GM23338 (cell line): ENCODE measurements around the gene CCDC117. TPM values are rescaled to one million over a fixed set of nuclear protein-coding genes. Genes with fewer than 3 reads are reported as not detected.
A peak's percentile ranks its signal among the peaks of the same experiment; 100 is the strongest.

Experiments used
- ATAC-seq: fragments of 200-7000 bp; cut with Tn5 transposase; 3 replicates; pipeline ENCODE4 v1.9.1; 2020
- DNase-seq: peaks from one replicate; pipeline ENCODE4 v3.0.0-alpha.2; 2015; ENCODE audit warnings: low spot score
- H2AFZ ChIP-seq: fragments of 200-600 bp; sonication (generic); 2 replicates; pipeline ENCODE4 v1.8.0; 2016; ENCODE audit warnings: antibody characterized with exemption, mild to moderate bottlenecking, moderate library complexity
- H3F3A ChIP-seq: fragments of 200-600 bp; sonication (generic); replicated peaks from 2 replicates; pipeline ENCODE4 v1.8.0; 2017; ENCODE audit warnings: antibody characterized with exemption, mixed run types, low read depth
- H3K27ac ChIP-seq: fragments of 200-600 bp; sonication (generic); 2 replicates; pipeline ENCODE4 v1.6.1; 2016; ENCODE audit warnings: low read depth
- H3K27me3 ChIP-seq: fragments of 200-600 bp; sonication (generic); 2 replicates; pipeline ENCODE4 v1.8.0; 2016; ENCODE audit warnings: mild to moderate bottlenecking, mixed run types, moderate library complexity; ENCODE audit not compliant: insufficient read depth
- H3K36me3 ChIP-seq: fragments of 200-600 bp; sonication (generic); 2 replicates; pipeline ENCODE4 v1.8.0; 2016; ENCODE audit warnings: mild to moderate bottlenecking; ENCODE audit not compliant: insufficient read depth
- H3K4me1 ChIP-seq: fragments of 200-600 bp; sonication (generic); 2 replicates; pipeline ENCODE4 v1.8.0; 2016; ENCODE audit warnings: mild to moderate bottlenecking, moderate library complexity; ENCODE audit not compliant: insufficient read depth
- H3K4me2 ChIP-seq: fragments of 200-600 bp; sonication (generic); 2 replicates; pipeline ENCODE4 v1.7.1; 2017; ENCODE audit warnings: mixed run types
- H3K4me3 ChIP-seq: fragments of 200-600 bp; sonication (generic); 2 replicates; pipeline ENCODE4 v1.6.1; 2016; ENCODE audit warnings: mixed run types
- H3K79me2 ChIP-seq: fragments of 200-600 bp; sonication (generic); replicated peaks from 2 replicates; pipeline ENCODE4 v1.8.0; 2017; ENCODE audit warnings: mild to moderate bottlenecking; ENCODE audit not compliant: insufficient read depth
- H3K9me2 ChIP-seq: fragments of 200-600 bp; sonication (generic); 2 replicates; pipeline ENCODE4 v1.8.0; 2017; ENCODE audit not compliant: insufficient read depth
- H4K20me1 ChIP-seq: fragments of 200-600 bp; sonication (generic); replicated peaks from 2 replicates; pipeline ENCODE4 v1.8.0; 2017; ENCODE audit warnings: mild to moderate bottlenecking; ENCODE audit not compliant: insufficient read depth
- H3K27ac Mint-ChIP-seq: 2 replicates; pipeline ENCODE4 v1.8.0; 2020; ENCODE audit warnings: inconsistent platforms, mild to moderate bottlenecking, moderate library complexity, mixed read lengths
- H3K27me3 Mint-ChIP-seq: 3 replicates; pipeline ENCODE4 v1.8.0; 2022; ENCODE audit warnings: low read depth, mild to moderate bottlenecking, moderate library complexity, mixed read lengths, inconsistent platforms; ENCODE audit not compliant: insufficient read depth, poor library complexity
- H3K36me3 Mint-ChIP-seq: 3 replicates; pipeline ENCODE4 v1.8.0; 2021; ENCODE audit warnings: low read depth, mild to moderate bottlenecking, inconsistent platforms, moderate library complexity, mixed read lengths
- H3K4me1 Mint-ChIP-seq: 3 replicates; pipeline ENCODE4 v1.8.0; 2020; ENCODE audit warnings: mild to moderate bottlenecking, inconsistent platforms, mixed read lengths
- H3K4me3 Mint-ChIP-seq: 3 replicates; pipeline ENCODE4 v1.8.0; 2021; ENCODE audit warnings: moderate library complexity, mild to moderate bottlenecking, inconsistent platforms, mixed read lengths
- H3K9me3 Mint-ChIP-seq: 3 replicates; pipeline ENCODE4 v1.8.0; 2020; ENCODE audit warnings: moderate library complexity, mild to moderate bottlenecking, inconsistent platforms, mixed read lengths
- CREB1 ChIP-seq: fragments of 250-450 bp; sonication (Bioruptor Pico); IDR thresholded peaks from 2 replicates; pipeline ENCODE4 v1.5.0; 2020; ENCODE audit warnings: low read depth, mild to moderate bottlenecking, moderate library complexity
- CTCF ChIP-seq, 2 experiments: fragments of 200-600 bp in 1 of 2; sonication (generic) in 1 of 2; conservative IDR thresholded peaks; 2 replicates each; pipeline versions ENCODE4 v1.5.1 to v1.6.1; 2016 to 2017; ENCODE audit warnings: antibody characterized with exemption in 2 of 2, low read depth in 2 of 2, mild to moderate bottlenecking in 2 of 2, moderate library complexity in 1 of 2
- ETS1 ChIP-seq: IDR thresholded peaks from 2 replicates; pipeline ENCODE4 v1.6.1; 2016; ENCODE audit warnings: antibody characterized with exemption
- EZH2 ChIP-seq: fragments of 200-600 bp; sonication (generic); IDR thresholded peaks from one replicate; pipeline ENCODE4 v1.8.0; 2017; ENCODE audit warnings: antibody characterized with exemption, mild to moderate bottlenecking, low read depth; ENCODE audit not compliant: unreplicated experiment
- EZH2phosphoT487 ChIP-seq: fragments of 200-600 bp; sonication (generic); IDR thresholded peaks from one replicate; pipeline ENCODE4 v1.8.1; 2018; ENCODE audit warnings: antibody characterized with exemption; ENCODE audit not compliant: unreplicated experiment
- JUNB ChIP-seq: IDR thresholded peaks from one replicate; pipeline ENCODE4 v1.6.1; 2016; ENCODE audit warnings: antibody characterized with exemption; ENCODE audit not compliant: unreplicated experiment
- NANOG ChIP-seq: IDR thresholded peaks from 2 replicates; pipeline ENCODE4 v1.6.1; 2016; ENCODE audit warnings: antibody characterized with exemption, borderline replicate concordance
- POLR2AphosphoS5 ChIP-seq: IDR thresholded peaks from 2 replicates; pipeline ENCODE4 v1.6.1; 2016; ENCODE audit warnings: antibody characterized with exemption, low read depth
- REST ChIP-seq: IDR thresholded peaks from one replicate; pipeline ENCODE4 v1.6.1; 2018; ENCODE audit warnings: antibody characterized with exemption; ENCODE audit not compliant: unreplicated experiment
- STAT1 ChIP-seq: IDR thresholded peaks from one replicate; pipeline ENCODE4 v1.6.1; 2016; ENCODE audit warnings: antibody characterized with exemption; ENCODE audit not compliant: unreplicated experiment
- ZNF114 ChIP-seq: fragments of 250-450 bp; sonication (Bioruptor Pico); IDR thresholded peaks from 2 replicates; pipeline ENCODE4 v1.5.0; 2020; ENCODE audit warnings: mild to moderate bottlenecking, moderate library complexity
- ZNF331 ChIP-seq: fragments of 250-450 bp; sonication (Bioruptor Pico); IDR thresholded peaks from 2 replicates; pipeline ENCODE4 v1.5.0; 2020; ENCODE audit warnings: low read depth, mild to moderate bottlenecking, moderate library complexity
- ZNF462 ChIP-seq: fragments of 250-450 bp; sonication (Bioruptor Pico); IDR thresholded peaks from 2 replicates; pipeline ENCODE4 v1.5.0; 2020; ENCODE audit warnings: mild to moderate bottlenecking, moderate library complexity
- polyA plus RNA-seq: library from polyadenylated mRNA; unstranded; fragments of >200 nt; fragmentation: Nextera tagmentation; extraction: Ambion mirVana; gene quantifications from 2 replicates; pipeline ENCODE4 v1.2.1, GENCODE V29; 2016
- total RNA-seq: library from RNA; depleted of rRNA; stranded (reverse); fragments of >200 nt; shearing (Covaris generic); gene quantifications from 2 replicates; pipeline ENCODE4 v1.2.3, GENCODE V29; 2014

The CCDC117 gene
- total and polyA plus RNA-seq, 2 experiments from 2014 or later = 23.9 to 54.1 TPM

GRCh38 chr22:28728621-28729313 is 43.7 kb upstream of the CCDC117 start:
- Mint-ChIP-seq H3K36me3 (peaks cover 76% of the 10 kb centered on the region), H3K4me1 (peaks cover under 1% of the 10 kb centered on the region; the same call in 2 of the 3 replicates), H3K9me3 (no peaks in the 10 kb centered on the region), H3K27me3 (peaks cover 6% of the 10 kb centered on the region), H3K27ac (peak overlapping the region; percentile 73), H3K4me3 (no peak overlapping the region)
- no peak overlapping the region for H3K4me3 ChIP-seq
- TF ChIP-seq EZH2phosphoT487 (no peak), CTCF (conservative IDR thresholded peaks at IDR 0.05; ENCODE audit: low read depth in 2 of 2) (no peak), ZNF331 (CRISPR knock-in tag) (no peak), CREB1 (CRISPR knock-in tag) (no peak), NANOG (no peak), JUNB (no peak), EZH2 (no peak), STAT1 (no peak), POLR2AphosphoS5 (no peak), ETS1 (no peak), REST (no peak), ZNF462 (CRISPR knock-in tag) (no peak), ZNF114 (CRISPR knock-in tag) (no peak)
- peak overlapping the region; percentile 39; the same call in 1 of the 2 replicates for H3K27ac ChIP-seq
- no peaks in the 10 kb centered on the region for H3K27me3 ChIP-seq
- DNase-seq = no peak
- H3K4me2 ChIP-seq = no peak overlapping the region
- H2AFZ ChIP-seq = no peak overlapping the region
- H3K36me3 ChIP-seq = peaks cover 37% of the 10 kb centered on the region
- H3F3A ChIP-seq = peaks cover 7% of the 10 kb centered on the region; the same call in 1 of the 2 replicates
- peaks cover 3% of the 10 kb centered on the region for H4K20me1 ChIP-seq
- no peaks in the 10 kb centered on the region for H3K9me2 ChIP-seq
- H3K4me1 ChIP-seq = no peaks in the 10 kb centered on the region
- H3K79me2 ChIP-seq = peaks cover 32% of the 10 kb centered on the region
- ATAC-seq = no peak
